ENCODE data around the gene PTGER2.
A peak's percentile ranks its signal among the peaks of the same experiment; 100 is the strongest.

PTGER2 gene

DNA sequence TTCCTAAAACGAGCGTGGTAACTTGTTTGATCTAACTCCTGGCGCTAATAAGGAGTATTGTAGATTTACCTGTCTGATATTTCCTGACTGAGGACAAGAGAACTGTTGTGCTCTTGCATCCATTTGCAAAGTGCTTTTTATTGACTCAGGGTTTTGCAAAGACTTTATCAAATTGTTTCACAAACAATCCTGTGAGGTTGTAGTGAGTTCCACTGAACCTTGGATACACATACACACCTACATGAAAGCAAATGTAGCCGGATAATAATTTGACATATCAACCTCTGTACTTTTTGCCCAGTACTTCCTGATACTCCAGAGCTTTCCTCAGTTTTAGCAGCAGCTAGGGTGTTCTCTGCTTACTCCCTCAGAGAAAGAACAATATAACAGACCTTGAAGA, 6.7 kb upstream of the PTGER2 start:
- Histone ChIP-seq H3K79me2 (ENCODE audit: insufficient read depth, low read length) (no peaks in the 10 kb centered on the region), H3F3A (ENCODE audit: low read depth) (0 out of 2 replicates have a peak, but pooled peaks cover 7% of the 10 kb centered on the region), H3K27me3 (ENCODE audit: insufficient read depth, low read length, poor library complexity, severe bottlenecking) (no peaks in the 10 kb centered on the region), H3K9ac (ENCODE audit: low read depth, low read length, poor library complexity, severe bottlenecking) (no peak overlapping the region), H2AFZ (ENCODE audit: low read length) (peak overlapping the region; percentile 20; the same call in 1 of the 2 replicates), H3K9me2 (replicated peaks; ENCODE audit: low read depth, low read length) (no peaks in the 10 kb centered on the region), H3K36me3 (ENCODE audit: insufficient read depth, low read length) (no peaks in the 10 kb centered on the region), H3K4me2 (ENCODE audit: low read depth, low read length, poor library complexity, severe bottlenecking) (no peak overlapping the region), H3K4me1 (ENCODE audit: insufficient read depth, low read length, poor library complexity, severe bottlenecking) (peaks cover 29% of the 10 kb centered on the region), H3K4me3 (ENCODE audit: low read length, poor library complexity, severe bottlenecking) (no peak overlapping the region), H4K20me1 (ENCODE audit: insufficient read depth, low read length, poor library complexity, severe bottlenecking) (no peaks in the 10 kb centered on the region), H3K9me3 (ENCODE audit: insufficient read depth, low read depth, low read length) (no peaks in the 10 kb centered on the region)
- no peak for TF ChIP-seq EZH2phosphoT487 (IDR thresholded peaks at IDR 0.05; ENCODE audit: borderline replicate concordance)

DNA sequence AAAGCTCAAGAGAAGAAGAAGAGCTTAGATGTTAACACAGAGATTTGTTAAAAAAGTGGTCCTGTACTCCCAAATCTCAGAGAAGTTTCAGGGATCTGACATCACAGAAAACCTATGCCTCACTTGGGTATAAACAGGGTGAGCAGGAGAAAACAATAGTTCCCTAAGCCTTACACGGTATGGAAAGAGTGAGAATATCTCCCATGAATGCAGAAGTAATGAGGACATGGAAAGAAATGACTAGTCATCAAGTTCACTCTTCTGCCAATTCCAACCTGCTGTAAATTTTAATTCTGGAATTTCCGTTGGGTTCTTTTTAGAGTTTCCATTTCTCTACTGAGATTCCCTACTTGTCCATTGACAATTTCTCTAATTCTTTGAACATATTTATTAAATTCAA, 6.2 kb upstream of the PTGER2 start:
- no peaks in the 10 kb centered on the region for H4K20me1 ChIP-seq (ENCODE audit: insufficient read depth, low read length, poor library complexity, severe bottlenecking)
- no peak overlapping the region for H3K9ac ChIP-seq (ENCODE audit: low read depth, low read length, poor library complexity, severe bottlenecking)
- H3K36me3 ChIP-seq (ENCODE audit: insufficient read depth, low read length), result no peaks in the 10 kb centered on the region
- TF ChIP-seq EZH2phosphoT487 (IDR thresholded peaks at IDR 0.05; ENCODE audit: borderline replicate concordance), result no peak
- no peak for TF ChIP-seq CTCF (conservative IDR thresholded peaks at IDR 0.05; ENCODE audit: low read length)
- no peak overlapping the region for H3K4me2 ChIP-seq (ENCODE audit: low read depth, low read length, poor library complexity, severe bottlenecking)
- H3F3A ChIP-seq (ENCODE audit: low read depth), result 0 out of 2 replicates have a peak, but pooled peaks cover 7% of the 10 kb centered on the region
- H3K4me3 ChIP-seq (ENCODE audit: low read length, poor library complexity, severe bottlenecking), result no peak overlapping the region
- no peaks in the 10 kb centered on the region for H3K27me3 ChIP-seq (ENCODE audit: insufficient read depth, low read length, poor library complexity, severe bottlenecking)
- H2AFZ ChIP-seq (ENCODE audit: low read length), result peak overlapping the region; percentile 20; the same call in 1 of the 2 replicates
- no peaks in the 10 kb centered on the region for H3K9me2 ChIP-seq (replicated peaks; ENCODE audit: low read depth, low read length)
- peaks cover 34% of the 10 kb centered on the region for H3K4me1 ChIP-seq (ENCODE audit: insufficient read depth, low read length, poor library complexity, severe bottlenecking)
- H3K9me3 ChIP-seq (ENCODE audit: insufficient read depth, low read depth, low read length), result no peaks in the 10 kb centered on the region
- no peaks in the 10 kb centered on the region for H3K79me2 ChIP-seq (ENCODE audit: insufficient read depth, low read length)

DNA sequence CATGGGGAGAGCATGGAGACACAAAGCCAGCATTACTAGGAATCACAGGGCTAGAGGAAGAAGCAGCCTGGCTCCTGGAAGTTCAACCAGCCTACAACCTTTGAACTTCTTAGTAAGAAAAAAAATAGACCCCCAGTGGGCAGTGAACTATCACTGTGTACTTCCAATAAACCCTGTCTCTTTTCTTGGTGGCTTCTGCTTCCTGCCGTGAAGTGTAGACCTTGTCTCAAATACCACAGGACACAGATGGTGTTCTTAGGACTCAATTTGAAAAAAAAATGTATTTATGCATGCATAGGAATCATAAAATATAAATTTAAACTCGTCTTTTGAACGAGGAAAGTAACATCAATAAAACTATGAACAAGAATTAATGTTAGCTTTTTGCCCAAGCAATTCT, 3.6 kb upstream of the PTGER2 start:
- Histone ChIP-seq H3K4me3 (ENCODE audit: low read length, poor library complexity, severe bottlenecking) (peak overlapping the region; percentile 5), H2AFZ (ENCODE audit: low read length) (no peak overlapping the region), H3K9me3 (ENCODE audit: insufficient read depth, low read depth, low read length) (no peaks in the 10 kb centered on the region), H3K79me2 (ENCODE audit: insufficient read depth, low read length) (no peaks in the 10 kb centered on the region), H3K4me1 (ENCODE audit: insufficient read depth, low read length, poor library complexity, severe bottlenecking) (peaks cover 48% of the 10 kb centered on the region), H3F3A (ENCODE audit: low read depth) (0 out of 2 replicates have a peak, but pooled peaks cover 7% of the 10 kb centered on the region), H4K20me1 (ENCODE audit: insufficient read depth, low read length, poor library complexity, severe bottlenecking) (no peaks in the 10 kb centered on the region), H3K27me3 (ENCODE audit: insufficient read depth, low read length, poor library complexity, severe bottlenecking) (no peaks in the 10 kb centered on the region), H3K9me2 (replicated peaks; ENCODE audit: low read depth, low read length) (no peaks in the 10 kb centered on the region), H3K9ac (ENCODE audit: low read depth, low read length, poor library complexity, severe bottlenecking) (peak overlapping the region; percentile 6), H3K4me2 (ENCODE audit: low read depth, low read length, poor library complexity, severe bottlenecking) (peak overlapping the region; percentile 41), H3K36me3 (ENCODE audit: insufficient read depth, low read length) (no peaks in the 10 kb centered on the region)
- TF ChIP-seq EZH2phosphoT487 (IDR thresholded peaks at IDR 0.05; ENCODE audit: borderline replicate concordance), result no peak

DNA sequence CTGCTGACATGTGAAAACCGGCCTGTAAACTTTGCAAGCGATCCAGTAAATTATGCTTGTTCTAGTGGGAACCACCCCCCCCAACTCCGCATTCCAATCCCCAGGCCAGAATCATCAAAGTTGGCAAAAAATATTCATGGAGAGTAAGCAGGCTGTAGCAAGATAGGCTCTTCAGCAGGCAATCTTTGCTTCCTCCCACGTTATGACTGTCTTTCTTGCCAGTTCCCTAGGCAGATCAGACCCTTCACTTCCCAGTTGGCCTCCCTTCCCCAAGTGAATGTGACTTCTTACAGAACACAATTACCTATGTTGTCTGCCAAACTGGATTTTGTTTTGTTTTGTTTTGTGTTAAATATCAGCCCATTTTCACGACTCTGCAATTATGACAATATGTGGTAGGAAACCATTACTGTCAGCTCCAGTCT, 1.2 kb upstream of the PTGER2 start:
- no peaks in the 10 kb centered on the region for H4K20me1 ChIP-seq (ENCODE audit: insufficient read depth, low read length, poor library complexity, severe bottlenecking)
- no peaks in the 10 kb centered on the region for H3K9me2 ChIP-seq (replicated peaks; ENCODE audit: low read depth, low read length)
- no peaks in the 10 kb centered on the region for H3K79me2 ChIP-seq (ENCODE audit: insufficient read depth, low read length)
- no peaks in the 10 kb centered on the region for H3K27me3 ChIP-seq (ENCODE audit: insufficient read depth, low read length, poor library complexity, severe bottlenecking)
- H3K4me3 ChIP-seq (ENCODE audit: low read length, poor library complexity, severe bottlenecking), result peak overlapping the region; percentile 81
- no peaks in the 10 kb centered on the region for H3K9me3 ChIP-seq (ENCODE audit: insufficient read depth, low read depth, low read length)
- TF ChIP-seq CTCF (conservative IDR thresholded peaks at IDR 0.05; ENCODE audit: low read length) (no peak), EZH2phosphoT487 (IDR thresholded peaks at IDR 0.05; ENCODE audit: borderline replicate concordance) (no peak)
- no peaks in the 10 kb centered on the region for H3K36me3 ChIP-seq (ENCODE audit: insufficient read depth, low read length)
- H3K4me1 ChIP-seq (ENCODE audit: insufficient read depth, low read length, poor library complexity, severe bottlenecking), result peaks cover 71% of the 10 kb centered on the region
- H3F3A ChIP-seq (ENCODE audit: low read depth), result 0 out of 2 replicates have a peak, but pooled peaks cover 9% of the 10 kb centered on the region
- no peak overlapping the region for H2AFZ ChIP-seq (ENCODE audit: low read length)
- no peak overlapping the region for H3K9ac ChIP-seq (ENCODE audit: low read depth, low read length, poor library complexity, severe bottlenecking)
- H3K4me2 ChIP-seq (ENCODE audit: low read depth, low read length, poor library complexity, severe bottlenecking), result peak overlapping the region; percentile 89
